ENCODE results near the gene ATP8B3. TPM values are rescaled to one million over a fixed set of nuclear protein-coding genes. Genes with fewer than 3 reads are reported as not detected.

The ATP8B3 gene
- total and polyA plus RNA-seq, 10 of the 15 experiments (the other 5 are each of a cell fraction or from before 2014, with no cell fraction given), result 0.13 to 1.7 (median 0.52) TPM

- FAIRE-seq (no peak), DNase-seq (ENCODE audit: low read depth, low spot score) (no peak), ATAC-seq (no peak)
- Histone ChIP-seq H2AFZ (ENCODE audit: control insufficient read depth, low read depth, low read length) (no peak overlapping the region), H3K36me3 (ENCODE audit: control insufficient read depth in 2 of 2, insufficient read depth in 2 of 2, low read length in 1 of 2) (no peaks in the 10 kb centered on the region), H4K20me1 (ENCODE audit: control insufficient read depth, insufficient read depth) (no peaks in the 10 kb centered on the region), H3K27ac (ENCODE audit: control insufficient read depth, insufficient read depth) (no peak overlapping the region), H3K27me3 (replicated peaks in 1 of 2; ENCODE audit: control insufficient read depth in 2 of 2, insufficient read depth in 2 of 2, low read length in 1 of 2) (peaks cover 6 to 14% of the 10 kb centered on the region in 2 experiments; a peak in 3 of 4 replicates), H3K9ac (ENCODE audit: control insufficient read depth, insufficient read depth, low read length) (no peak overlapping the region), H3K9me3 (replicated peaks; ENCODE audit: control insufficient read depth, insufficient read depth, low read length) (no peaks in the 10 kb centered on the region; the same call in 2 of the 3 replicates), H3K79me2 (ENCODE audit: control insufficient read depth, insufficient read depth, low read length) (no peaks in the 10 kb centered on the region), H3K4me2 (ENCODE audit: control insufficient read depth, insufficient read depth) (no peak overlapping the region), H3K4me1 (ENCODE audit: control insufficient read depth, insufficient read depth, low read length) (no peaks in the 10 kb centered on the region), H3K4me3 (no peak overlapping the region)
- ChIA-PET POLR2A (no interaction called here), RAD21 (ENCODE audit: unreplicated experiment) (interaction anchor here (0.9 to 2.5 kb wide), 2 partner anchors 219 kb away, joined by 3 to 22 read pairs; no protein-coding TSS in a partner anchor), CTCF (interaction anchor here (1.2 to 4.8 kb wide), 3 partner anchors 93 to 218 kb away, joined by 4 to 57 read pairs (median 24); no protein-coding TSS in a partner anchor), SMC1A (ENCODE audit: uncharacterized antibody, unreplicated experiment) (interaction anchor here (1.2 kb wide), 1 partner anchor 321 kb away, joined by 3 read pairs; no protein-coding TSS in a partner anchor)
- 23% methylated on average over 33 of the region's 33 CpGs for WGBS (ENCODE audit: insufficient coverage, insufficient replicate concordance, low lambda C conversion rate, missing lambda C conversion rate)
- no TSS peak for BruUV-seq (replicated peaks)
- in situ Hi-C loops (cut with MboI), result loop anchor here (5.0 to 10.0 kb wide), 2 partner anchors 93 to 221 kb away; no protein-coding TSS in a partner anchor
- TF ChIP-seq CBX3 (IDR thresholded peaks at IDR 0.05; ENCODE audit: borderline replicate concordance, low read depth) (no peak), ZNF274 (IDR thresholded peaks at IDR 0.05; ENCODE audit: insufficient read depth, insufficient read length) (no peak), CEBPZ (IDR thresholded peaks at IDR 0.05; ENCODE audit: low read depth, low read length) (no peak), PAX5 (IDR thresholded peaks at IDR 0.05; ENCODE audit: borderline replicate concordance, low read depth, low read length) (no peak), KLF5 (IDR thresholded peaks at IDR 0.05; ENCODE audit: partially characterized antibody) (no peak)
- intact Hi-C loops (cut with micrococcal nuclease; ENCODE audit: unreplicated experiment), result loop anchor here (5.0 kb wide), 1 partner anchor 218 kb away; no protein-coding TSS in a partner anchor
These were observed 46.7 kb downstream of the ATP8B3 start for GRCh38 chr19:1765232-1765903.

All from GM12878 (cell line).